ENCODE data around the gene TMUB2. TPM values are rescaled to one million over a fixed set of nuclear protein-coding genes. Genes with fewer than 3 reads are reported as not detected.

TMUB2 gene
- total and polyA plus RNA-seq, 9 of the 15 experiments (the other 6 are each of a cell fraction or from before 2014, with no cell fraction given) = 4.1 to 29.8 (median 16.3) TPM

DNA sequence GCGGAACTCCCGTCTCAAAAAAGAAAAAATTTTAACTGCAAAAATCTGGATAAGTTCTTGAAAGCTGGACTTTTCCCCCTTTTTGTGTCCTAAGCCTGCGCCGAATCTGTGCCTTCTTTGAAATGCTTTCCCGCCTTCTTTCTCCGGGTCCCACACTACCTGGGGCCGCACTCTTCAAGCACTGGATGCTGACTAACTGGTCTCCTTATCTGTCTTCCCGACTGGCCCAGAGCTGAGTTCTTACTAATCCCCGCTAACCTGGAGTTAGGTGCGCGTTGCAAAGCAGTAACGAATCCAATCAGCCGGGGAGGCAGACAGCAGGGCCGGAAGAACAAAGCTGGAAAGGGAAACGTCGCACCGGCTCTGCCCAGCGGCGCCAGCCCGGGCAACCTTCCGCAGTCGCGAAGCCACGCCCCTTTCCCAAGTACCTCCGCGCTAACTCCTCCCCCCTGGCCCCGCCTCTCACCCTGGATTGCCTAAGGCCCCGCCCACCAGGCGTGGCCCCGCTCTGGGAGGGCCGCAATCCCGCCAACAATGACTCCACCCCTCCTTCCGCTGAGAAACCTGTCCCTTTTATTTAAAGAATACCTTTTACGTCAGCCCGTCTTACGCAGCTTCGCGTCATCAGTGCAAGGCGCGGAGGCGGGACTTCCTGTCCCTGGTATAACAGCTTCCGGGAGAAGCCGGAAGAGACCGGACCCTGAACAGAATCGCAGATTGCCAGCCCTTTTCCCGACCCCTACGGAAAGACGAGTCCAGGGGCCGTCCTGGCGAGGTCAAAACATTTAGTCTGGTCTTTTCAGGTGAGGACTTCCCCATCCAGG, at the start of gene TMUB2 (continued):
- TF ChIP-seq ZNF449 (CRISPR knock-in tag; IDR thresholded peaks at IDR 0.05) = no peak
- TF ChIP-seq SETDB1 (IDR thresholded peaks at IDR 0.05; ENCODE audit: low read length) = no peak
- no peak for TF ChIP-seq KLF1 (tag; IDR thresholded peaks at IDR 0.05)
- TF ChIP-seq RBFOX2 (IDR thresholded peaks at IDR 0.05; ENCODE audit: low read depth, low read length) = peak; percentile 84
- peak; percentile 66; the same call in 1 of the 2 replicates for TF ChIP-seq THAP12 (CRISPR knock-in tag; IDR thresholded peaks at IDR 0.05)
- TF ChIP-seq ID3 (CRISPR knock-in tag; IDR thresholded peaks at IDR 0.05) = no peak
- TF ChIP-seq ID3 (tag; IDR thresholded peaks at IDR 0.05) = 0 out of 2 replicates have a peak, but pooled peaks have one; percentile 10
- no peak for TF ChIP-seq ZBTB17 (CRISPR knock-in tag; IDR thresholded peaks at IDR 0.05)
- TF ChIP-seq, protein P1, sequence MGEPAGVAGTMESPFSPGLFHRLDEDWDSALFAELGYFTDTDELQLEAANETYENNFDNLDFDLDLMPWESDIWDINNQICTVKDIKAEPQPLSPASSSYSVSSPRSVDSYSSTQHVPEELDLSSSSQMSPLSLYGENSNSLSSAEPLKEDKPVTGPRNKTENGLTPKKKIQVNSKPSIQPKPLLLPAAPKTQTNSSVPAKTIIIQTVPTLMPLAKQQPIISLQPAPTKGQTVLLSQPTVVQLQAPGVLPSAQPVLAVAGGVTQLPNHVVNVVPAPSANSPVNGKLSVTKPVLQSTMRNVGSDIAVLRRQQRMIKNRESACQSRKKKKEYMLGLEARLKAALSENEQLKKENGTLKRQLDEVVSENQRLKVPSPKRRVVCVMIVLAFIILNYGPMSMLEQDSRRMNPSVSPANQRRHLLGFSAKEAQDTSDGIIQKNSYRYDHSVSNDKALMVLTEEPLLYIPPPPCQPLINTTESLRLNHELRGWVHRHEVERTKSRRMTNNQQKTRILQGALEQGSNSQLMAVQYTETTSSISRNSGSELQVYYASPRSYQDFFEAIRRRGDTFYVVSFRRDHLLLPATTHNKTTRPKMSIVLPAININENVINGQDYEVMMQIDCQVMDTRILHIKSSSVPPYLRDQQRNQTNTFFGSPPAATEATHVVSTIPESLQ (CRISPR knock-in tag; IDR thresholded peaks at IDR 0.05) = no peak
- TF ChIP-seq CREB3L1 (IDR thresholded peaks at IDR 0.05; ENCODE audit: borderline replicate concordance, low read depth) = peak; percentile 47; the same call in 1 of the 2 replicates
- TF ChIP-seq SMARCE1 (IDR thresholded peaks at IDR 0.05) = peak; percentile 58
- peak; percentile 55 for TF ChIP-seq TAF9B (IDR thresholded peaks at IDR 0.05; ENCODE audit: partially characterized antibody)
- peak; percentile 31 for TF ChIP-seq HMGN3 (IDR thresholded peaks at IDR 0.05; ENCODE audit: borderline replicate concordance, extremely low read depth, insufficient read length, low read depth, low read length)
- no peak for TF ChIP-seq HDAC6 (IDR thresholded peaks at IDR 0.05; ENCODE audit: low read depth, low read length)
- TF ChIP-seq, protein P2, sequence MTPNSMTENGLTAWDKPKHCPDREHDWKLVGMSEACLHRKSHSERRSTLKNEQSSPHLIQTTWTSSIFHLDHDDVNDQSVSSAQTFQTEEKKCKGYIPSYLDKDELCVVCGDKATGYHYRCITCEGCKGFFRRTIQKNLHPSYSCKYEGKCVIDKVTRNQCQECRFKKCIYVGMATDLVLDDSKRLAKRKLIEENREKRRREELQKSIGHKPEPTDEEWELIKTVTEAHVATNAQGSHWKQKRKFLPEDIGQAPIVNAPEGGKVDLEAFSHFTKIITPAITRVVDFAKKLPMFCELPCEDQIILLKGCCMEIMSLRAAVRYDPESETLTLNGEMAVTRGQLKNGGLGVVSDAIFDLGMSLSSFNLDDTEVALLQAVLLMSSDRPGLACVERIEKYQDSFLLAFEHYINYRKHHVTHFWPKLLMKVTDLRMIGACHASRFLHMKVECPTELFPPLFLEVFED (CRISPR knock-in tag; conservative IDR thresholded peaks at IDR 0.05) = no peak
- no peak for TF ChIP-seq ZC3H8 (IDR thresholded peaks at IDR 0.05)
- peak; percentile 43 for TF ChIP-seq CCNT2 (IDR thresholded peaks at IDR 0.05; ENCODE audit: borderline replicate concordance, extremely low read depth, insufficient read length, low read depth, low read length)

Measured in K562 (cell line).